Muscle layer of duodenum (tissue), 2 donors: ENCODE measurements around the gene DPCD.

ENCODE experiments used
- H3K27ac ChIP-seq: one replicate; pipeline ENCODE4 v1.7.0; 2013; ENCODE audit warnings: mild to moderate bottlenecking, low read length
- H3K27me3 ChIP-seq: one replicate; pipeline ENCODE4 v1.7.0; 2013; ENCODE audit warnings: low read depth, mild to moderate bottlenecking, control low read depth, low read length
- H3K36me3 ChIP-seq, 2 donors: one replicate each; pipeline ENCODE4 v1.7.0; 2013; ENCODE audit warnings: low read length in 2 of 2, control low read depth in 1 of 2, mild to moderate bottlenecking in 1 of 2; ENCODE audit not compliant: insufficient read depth in 2 of 2, control insufficient read depth in 1 of 2
- H3K4me1 ChIP-seq, 2 donors: one replicate each; pipeline ENCODE4 v1.7.0; 2013; ENCODE audit warnings: low read length in 2 of 2, mild to moderate bottlenecking in 2 of 2, control low read depth in 1 of 2, moderate library complexity in 1 of 2; ENCODE audit not compliant: insufficient read depth in 2 of 2, control insufficient read depth in 1 of 2
- H3K4me3 ChIP-seq, 2 donors: one replicate each; pipeline ENCODE4 v1.7.0; 2013; ENCODE audit warnings: low read length in 2 of 2, low read depth in 1 of 2, mild to moderate bottlenecking in 1 of 2
- H3K9me3 ChIP-seq, 2 donors: one replicate each; pipeline ENCODE4 v1.7.0; 2013; ENCODE audit warnings: low read length in 2 of 2, control low read depth in 1 of 2, mild to moderate bottlenecking in 1 of 2; ENCODE audit not compliant: control insufficient read depth in 1 of 2
- donor health status: healthy.

DPCD gene

GRCh38 chr10:101601541-101601940 lies 13.4 kb downstream of the DPCD start:
- Histone ChIP-seq H3K27ac (no peak overlapping the region), H3K36me3 (peaks cover 11 to 21% of the 10 kb centered on the region in 2 donors), H3K9me3 (no peaks in the 10 kb centered on the region), H3K4me3 (no peak overlapping the region), H3K4me1 (no peaks in the 10 kb centered on the region), H3K27me3 (no peaks in the 10 kb centered on the region)

DNA sequence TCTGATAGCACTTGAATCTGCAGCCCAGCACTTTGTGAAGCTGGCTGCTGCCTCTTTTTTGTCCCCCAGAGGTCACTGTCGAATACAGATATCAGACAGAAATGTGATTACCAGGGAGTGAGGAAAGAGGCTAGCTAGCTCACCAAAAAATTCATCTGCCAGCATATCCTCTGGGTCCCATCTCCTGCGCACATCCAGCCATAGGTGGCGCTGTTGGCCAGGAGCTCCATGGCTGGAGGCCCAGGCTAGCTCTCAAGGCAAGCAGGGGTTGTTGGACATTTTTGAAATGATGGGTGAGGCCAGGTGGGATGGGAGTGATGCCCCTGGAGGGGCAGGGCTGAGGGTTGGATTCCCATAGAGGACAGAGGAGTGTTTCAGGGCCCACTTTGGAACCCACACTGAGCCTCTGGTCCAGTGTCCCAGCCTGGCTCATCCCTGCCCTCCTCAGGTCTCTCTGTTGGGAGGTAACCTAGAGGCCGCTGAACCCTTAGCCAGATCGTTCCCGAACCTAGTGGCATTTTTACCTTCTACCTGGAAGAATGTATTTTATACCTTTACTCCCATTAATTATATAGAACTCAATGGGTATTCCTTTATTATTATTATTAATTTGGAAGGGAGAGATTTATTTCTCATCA lies 14.8 kb downstream of the DPCD start:
- H3K4me3 ChIP-seq, result no peak overlapping the region
- no peaks in the 10 kb centered on the region for H3K27me3 ChIP-seq
- H3K27ac ChIP-seq, result no peak overlapping the region
- peaks cover 20 to 29% of the 10 kb centered on the region in 2 donors for H3K36me3 ChIP-seq
- H3K9me3 ChIP-seq, result no peaks in the 10 kb centered on the region
- no peaks in the 10 kb centered on the region for H3K4me1 ChIP-seq

DNA sequence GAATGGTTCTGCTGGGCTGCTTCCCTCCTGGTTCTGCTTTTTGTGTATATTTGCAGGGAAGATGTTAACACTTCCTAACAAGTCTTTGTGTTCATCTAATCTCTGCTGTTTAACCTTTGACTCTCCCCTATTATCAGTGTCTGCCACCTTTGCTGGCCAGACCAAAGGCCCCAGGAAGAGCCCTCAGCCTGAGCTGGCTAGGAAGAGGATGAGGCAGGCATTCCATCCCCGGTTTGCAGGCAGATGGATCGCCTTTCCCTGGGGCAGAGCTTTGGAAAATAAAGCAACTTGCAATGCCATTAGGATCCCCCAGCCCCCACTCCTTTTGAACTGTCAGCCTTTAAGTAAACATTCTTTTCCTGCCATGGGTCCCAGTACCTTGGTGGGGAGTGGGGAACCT lies 19.0 kb downstream of the DPCD start:
- Histone ChIP-seq H3K4me1 (peaks cover 0 to 2% of the 10 kb centered on the region in 2 donors), H3K4me3 (no peak overlapping the region), H3K27ac (no peak overlapping the region), H3K36me3 (peaks cover 57 to 65% of the 10 kb centered on the region in 2 donors), H3K27me3 (no peaks in the 10 kb centered on the region), H3K9me3 (no peaks in the 10 kb centered on the region)

GRCh38 chr10:101609481-101609880 lies 21.4 kb downstream of the DPCD start:
- Histone ChIP-seq H3K27me3 (no peaks in the 10 kb centered on the region), H3K4me1 (peaks cover 0 to 3% of the 10 kb centered on the region in 2 donors), H3K27ac (no peak overlapping the region), H3K9me3 (no peaks in the 10 kb centered on the region), H3K36me3 (peaks cover 59 to 67% of the 10 kb centered on the region in 2 donors), H3K4me3 (no peak overlapping the region)

DNA sequence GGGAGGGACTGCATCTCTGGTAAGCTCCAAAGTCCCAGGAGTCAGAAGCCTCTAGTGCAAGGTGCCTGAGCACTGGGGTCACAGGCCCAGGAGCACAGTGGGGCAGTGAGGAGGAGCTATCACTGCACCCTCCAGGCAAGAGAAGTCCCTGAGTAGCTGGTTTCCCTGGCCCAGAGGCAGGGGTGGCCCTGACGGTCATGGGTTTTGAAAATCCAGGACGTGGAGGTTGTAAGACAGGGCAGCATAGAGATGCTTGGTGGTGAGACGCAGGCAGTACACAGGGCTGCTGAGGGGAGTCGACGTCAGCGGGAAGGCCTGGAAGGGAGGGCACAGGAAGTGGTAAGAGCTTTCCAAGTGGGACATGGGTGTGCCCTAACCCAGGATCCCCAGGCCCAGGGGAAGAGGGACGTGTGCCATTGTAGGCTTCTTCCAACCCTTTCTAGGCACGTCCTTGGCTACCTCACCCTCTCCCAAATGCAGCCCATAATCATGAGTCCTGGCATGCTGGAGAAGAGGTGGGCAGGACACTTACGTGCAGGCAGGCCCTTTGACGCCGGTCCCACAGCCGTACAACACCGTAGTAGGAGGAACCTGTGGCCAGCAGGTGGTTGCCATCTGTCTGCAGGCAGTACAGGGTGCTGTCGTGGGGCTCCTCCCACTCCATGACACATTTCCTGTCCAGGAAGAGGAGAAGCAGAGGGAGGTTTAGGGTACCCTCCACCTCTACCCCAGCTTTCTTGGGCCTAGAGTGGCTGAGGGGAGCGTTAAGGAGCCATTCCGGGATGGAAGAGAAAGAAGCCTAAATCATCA lies 23.2 kb downstream of the DPCD start:
- H3K9me3 ChIP-seq, result no peaks in the 10 kb centered on the region
- peaks cover 50 to 56% of the 10 kb centered on the region in 2 donors for H3K36me3 ChIP-seq
- H3K4me3 ChIP-seq, result no peak overlapping the region
- no peaks in the 10 kb centered on the region for H3K27me3 ChIP-seq
- no peak overlapping the region for H3K27ac ChIP-seq
- H3K4me1 ChIP-seq, result peaks cover 0 to 3% of the 10 kb centered on the region in 2 donors

- H3K4me1 ChIP-seq, result peaks cover 0 to 3% of the 10 kb centered on the region in 2 donors
- H3K4me3 ChIP-seq, result no peak overlapping the region
- H3K36me3 ChIP-seq, result peaks cover 47 to 57% of the 10 kb centered on the region in 2 donors
- no peaks in the 10 kb centered on the region for H3K27me3 ChIP-seq
- H3K9me3 ChIP-seq, result no peaks in the 10 kb centered on the region
- no peak overlapping the region for H3K27ac ChIP-seq
These were observed 24.0 kb downstream of the DPCD start for GRCh38 chr10:101612086-101612485.

DNA sequence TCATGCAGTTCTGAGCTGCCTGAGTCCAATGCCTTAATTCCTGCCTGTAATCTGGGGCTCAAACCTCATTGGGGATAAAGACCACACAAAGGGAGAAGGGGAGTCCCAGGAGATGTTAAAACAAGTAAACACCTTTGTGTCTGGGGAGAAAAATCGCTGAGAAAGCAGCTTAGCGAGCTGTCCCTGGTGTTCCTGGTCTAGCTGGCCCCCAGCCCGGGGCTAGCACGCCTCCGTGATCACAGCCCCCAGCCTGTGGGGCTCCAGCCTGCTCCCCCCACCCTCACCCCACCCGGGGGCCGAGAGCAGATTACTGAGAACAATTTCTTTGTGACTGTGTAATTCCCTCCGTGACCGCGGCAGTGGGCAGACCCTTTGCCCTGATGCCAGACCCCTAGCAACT lies 24.8 kb downstream of the DPCD start:
- H3K9me3 ChIP-seq, result no peaks in the 10 kb centered on the region
- no peaks in the 10 kb centered on the region for H3K27me3 ChIP-seq
- H3K4me1 ChIP-seq, result peaks cover 0 to 3% of the 10 kb centered on the region in 2 donors
- H3K27ac ChIP-seq, result no peak overlapping the region
- peaks cover 44 to 60% of the 10 kb centered on the region in 2 donors for H3K36me3 ChIP-seq
- H3K4me3 ChIP-seq, result no peak overlapping the region

DNA sequence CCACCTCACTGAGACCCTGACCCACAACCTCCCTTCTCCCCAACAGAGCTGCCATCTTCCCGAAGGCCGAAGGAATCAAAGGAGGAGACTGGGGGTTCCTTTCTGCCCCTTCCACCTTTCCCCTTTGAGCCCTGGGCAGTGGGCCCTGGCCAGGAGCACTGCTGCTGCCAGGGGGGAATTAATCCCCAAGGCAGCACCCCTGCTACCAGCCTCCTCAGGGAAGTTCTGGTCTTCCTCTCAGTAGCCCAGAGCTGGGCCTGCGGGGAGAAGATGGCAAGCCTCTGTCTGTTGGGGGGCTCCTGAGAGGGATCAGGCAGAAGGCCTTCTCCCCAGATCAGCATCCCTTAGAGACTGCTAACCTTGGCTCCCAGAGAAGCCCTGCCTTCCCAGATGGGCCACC lies 25.5 kb downstream of the DPCD start:
- peaks cover 0 to 3% of the 10 kb centered on the region in 2 donors for H3K4me1 ChIP-seq
- no peak overlapping the region for H3K27ac ChIP-seq
- peaks cover 44 to 54% of the 10 kb centered on the region in 2 donors for H3K36me3 ChIP-seq

GRCh38 chr10:101614663-101615524 lies 26.8 kb downstream of the DPCD start:
- no peak overlapping the region for H3K27ac ChIP-seq
- no peaks in the 10 kb centered on the region for H3K9me3 ChIP-seq
- H3K27me3 ChIP-seq, result no peaks in the 10 kb centered on the region
- H3K4me1 ChIP-seq, result peaks cover 0 to 3% of the 10 kb centered on the region in 2 donors
- H3K36me3 ChIP-seq, result peaks cover 33 to 47% of the 10 kb centered on the region in 2 donors
- H3K4me3 ChIP-seq, result no peak overlapping the region

More for the DNA sequence above, 25.5 kb downstream of the DPCD start:
- no peak overlapping the region for H3K4me3 ChIP-seq
- H3K9me3 ChIP-seq, result no peaks in the 10 kb centered on the region
- no peaks in the 10 kb centered on the region for H3K27me3 ChIP-seq

GRCh38 chr10:101615525-101616116 lies 27.5 kb downstream of the DPCD start:
- Histone ChIP-seq H3K4me3 (no peak overlapping the region), H3K36me3 (peaks cover 28 to 47% of the 10 kb centered on the region in 2 donors), H3K27me3 (no peaks in the 10 kb centered on the region), H3K9me3 (no peaks in the 10 kb centered on the region), H3K27ac (no peak overlapping the region), H3K4me1 (peaks cover 0 to 3% of the 10 kb centered on the region in 2 donors)
